Panc1 (cell line): ENCODE results near the gene NOS1. TPM values are rescaled to one million over a fixed set of nuclear protein-coding genes. Genes with fewer than 3 reads are reported as not detected.

Source experiments
- ATAC-seq: fragments of 200-7000 bp; cut with Tn5 transposase; 2 replicates; pipeline ENCODE4 v1.9.1; 2020; ENCODE audit warnings: mild to moderate bottlenecking, moderate library complexity
- BruUV-seq: library from RNA; stranded (reverse); fragments of 400-500 nt; replicated peaks from 2 replicates; lab custom pipeline; 2021; lab: Mats Ljungman, UMichigan
- CTCF ChIA-PET: fragments of 300-600 bp; sonication (Branson Sonifier 250); formaldehyde crosslinking; loops from one replicate; lab custom pipeline; 2022; ENCODE audit warnings: antibody characterized with exemption; lab: Charles Lee
- POLR2A ChIA-PET: fragments of 300-600 bp; sonication (Branson Sonifier 250); formaldehyde crosslinking; loops from one replicate; lab custom pipeline; 2022; ENCODE audit warnings: antibody characterized with exemption; lab: Charles Lee
- DNase-seq: peaks from one replicate; pipeline ENCODE4 v3.0.0-alpha.2; 2010; ENCODE audit warnings: low read depth, low spot score
- H3K27ac ChIP-seq: 2 replicates; pipeline ENCODE4 v1.5.1; 2011; ENCODE audit warnings: mild to moderate bottlenecking, low read length, inconsistent platforms
- H3K27me3 ChIP-seq: fragments of 200-500 bp; sonication (Bioruptor generic); 2 replicates; pipeline ENCODE4 v1.6.0; 2014; ENCODE audit warnings: low read length, inconsistent platforms; ENCODE audit not compliant: control insufficient read depth, insufficient read depth
- H3K36me3 ChIP-seq: fragments of 200-500 bp; sonication (Bioruptor generic); 2 replicates; pipeline ENCODE4 v1.5.1; 2014; ENCODE audit warnings: inconsistent platforms, mild to moderate bottlenecking, low read length, moderate library complexity; ENCODE audit not compliant: control insufficient read depth, insufficient read depth
- H3K4me1 ChIP-seq: 2 replicates; pipeline ENCODE4 v1.5.1; 2011; ENCODE audit warnings: inconsistent platforms, mild to moderate bottlenecking, low read length, moderate library complexity; ENCODE audit not compliant: control insufficient read depth, insufficient read depth
- H3K4me3 ChIP-seq, 2 experiments: 2 replicates each; pipeline ENCODE4 v1.5.1; 2011 to 2012; ENCODE audit warnings: low read depth in 2 of 2, low read length in 2 of 2, mild to moderate bottlenecking in 2 of 2, inconsistent platforms in 1 of 2, moderate library complexity in 1 of 2
- H3K9me3 ChIP-seq: fragments of 200-500 bp; sonication (Bioruptor generic); 2 replicates; pipeline ENCODE4 v1.5.1; 2014; ENCODE audit warnings: low read depth, mild to moderate bottlenecking, inconsistent platforms, low read length, moderate library complexity; ENCODE audit not compliant: control insufficient read depth, insufficient read depth
- CTCF ChIP-seq: fragments of 450-650 bp; IDR thresholded peaks from 2 replicates; pipeline ENCODE4 v1.5.1; 2017; ENCODE audit warnings: mild to moderate bottlenecking
- POLR2AphosphoS5 ChIP-seq: IDR thresholded peaks from 2 replicates; pipeline ENCODE4 v1.6.1; 2012; ENCODE audit warnings: mild to moderate bottlenecking, low read depth, low read length, moderate library complexity
- REST ChIP-seq, 2 experiments: IDR thresholded peaks; 2 replicates each; pipeline ENCODE4 v1.6.1; 2011 to 2012; ENCODE audit warnings: low read depth in 2 of 2, control low read depth in 1 of 2, low read length in 1 of 2, mild to moderate bottlenecking in 1 of 2, moderate library complexity in 1 of 2; ENCODE audit not compliant: insufficient read depth in 1 of 2
- SIN3A ChIP-seq: IDR thresholded peaks from 2 replicates; pipeline ENCODE4 v1.6.1; 2012; ENCODE audit warnings: low read depth, mild to moderate bottlenecking, low read length, moderate library complexity, borderline replicate concordance; ENCODE audit not compliant: insufficient read depth
- TCF7L2 ChIP-seq: IDR thresholded peaks from 2 replicates; pipeline ENCODE4 v1.6.1; 2011; ENCODE audit warnings: mild to moderate bottlenecking, low read depth, low read length, inconsistent platforms
- in situ Hi-C: cut with HindIII; loops from 2 replicates; pipeline ENCODE4 v1.10.0; 2016; ENCODE audit warnings: low sequenced_read_pairs, low pct_unique_long_range_greater_than_20kb
- intact Hi-C: fragments of 100-400 bp; cut with micrococcal nuclease; formaldehyde crosslinking; loops from one replicate; pipeline ENCODE4 v1.10.0; 2022; ENCODE audit not compliant: unreplicated experiment
- total RNA-seq: library from RNA; stranded (reverse); gene quantifications from one replicate; pipeline ENCODE4 v1.2.1, GENCODE V29; 2021; ENCODE audit not compliant: unreplicated experiment

The NOS1 gene
- total RNA-seq, 1 experiment from 2014 or later, result 0.03 TPM

GRCh38 chr12:117367006-117367638, 5.7 kb upstream of the NOS1 start:
- DNase-seq, result peak; percentile 71
- no peaks in the 10 kb centered on the region for H3K9me3 ChIP-seq
- H3K27ac ChIP-seq, result no peak overlapping the region
- peaks cover 6% of the 10 kb centered on the region; the same call in 1 of the 2 replicates for H3K27me3 ChIP-seq
- intact Hi-C loops, result loop anchor here (1.0 to 5.0 kb wide), 5 partner anchors 130 to 485 kb away; no protein-coding TSS in a partner anchor
- ATAC-seq, result peak; percentile 83
- BruUV-seq, result no TSS peak
- CTCF ChIA-PET, result interaction anchor here (1.0 to 3.2 kb wide), 6 partner anchors 221 to 490 kb away, joined by 3 to 29 read pairs (median 10); no protein-coding TSS in a partner anchor
- TF ChIP-seq TCF7L2 (no peak), CTCF (peak; percentile 95), REST (IDR thresholded peaks at IDR 0.05; ENCODE audit: insufficient read depth in 1 of 2, low read depth in 2 of 2, low read length in 1 of 2) (no peak), POLR2AphosphoS5 (no peak), SIN3A (no peak)
- no peak overlapping the region for H3K4me3 ChIP-seq
- POLR2A ChIA-PET, result no interaction called here
- H3K4me1 ChIP-seq, result no peaks in the 10 kb centered on the region
- no peaks in the 10 kb centered on the region for H3K36me3 ChIP-seq
- in situ Hi-C loops, result no loop called here

- H3K4me1 ChIP-seq, result no peaks in the 10 kb centered on the region
- no peaks in the 10 kb centered on the region for H3K9me3 ChIP-seq
- in situ Hi-C loops (no loop called here), intact Hi-C loops (loop anchor here (5.0 kb wide), 3 partner anchors 128 to 487 kb away; no protein-coding TSS in a partner anchor)
- ChIA-PET CTCF (no interaction called here), POLR2A (no interaction called here)
- H3K36me3 ChIP-seq, result no peaks in the 10 kb centered on the region
- ATAC-seq (no peak), DNase-seq (no peak)
- TF ChIP-seq CTCF, result no peak
- TF ChIP-seq SIN3A, result no peak
- no peak for TF ChIP-seq TCF7L2
- no peak for TF ChIP-seq REST (IDR thresholded peaks at IDR 0.05; ENCODE audit: insufficient read depth in 1 of 2, low read depth in 2 of 2, low read length in 1 of 2)
- no peak for TF ChIP-seq POLR2AphosphoS5
- H3K27ac ChIP-seq, result no peak overlapping the region
- peaks cover 3% of the 10 kb centered on the region; the same call in 1 of the 2 replicates for H3K27me3 ChIP-seq
- no TSS peak for BruUV-seq
- H3K4me3 ChIP-seq, result no peak overlapping the region
Measured at GRCh38 chr12:117365049-117365616, 3.7 kb upstream of the NOS1 start.
